Activated CD4-positive, alpha-beta T cell treated with anti-CD3 and anti-CD28 coated beads, Interleukin-2, amount 50 U/mL, for 24 hours (primary cell): ENCODE results near the gene ALG14.
"Not testable (repeated sequence)": the region's sequence is repeated elsewhere in the genome, so short reads cannot be mapped to it uniquely, and the experiment has no call there.

ENCODE experiments used
- DNase-seq, 2 donors: peaks; one replicate each; pipeline ENCODE4 v3.0.0-alpha.2; 2020; ENCODE audit warnings: low read depth in 1 of 2, low spot score in 1 of 2

Gene ALG14

GRCh38 chr1:95072532-95073419 lies at the start of gene ALG14:
Gene ALG14, minus strand, starts transcription at chr1:95072951. Its CDS starts 53 bp downstream, at chr1:95072898.
- DNase-seq, result peak; percentile 87 to 90

GRCh38 chr1:95122151-95122697 lies 49.5 kb upstream of the ALG14 start:
- DNase-seq, result no peak

GRCh38 chr1:95119273-95119672 lies 46.5 kb upstream of the ALG14 start:
- DNase-seq, result no peak

GRCh38 chr1:95118710-95119109 lies 46.0 kb upstream of the ALG14 start:
- DNase-seq, result no peak

- no peak for DNase-seq
These were observed 45.3 kb upstream of the ALG14 start for GRCh38 chr1:95118067-95118499.

- peak; percentile 3 to 17 for DNase-seq
These were observed 44.7 kb upstream of the ALG14 start, which contains the start of gene TLCD4 for GRCh38 chr1:95117207-95118066. Gene TLCD4, plus strand, starts transcription at chr1:95117355. Its CDS starts 26,547 bp downstream, at chr1:95143902.

GRCh38 chr1:95116580-95117206 lies 43.9 kb upstream of the ALG14 start:
- peak; percentile 3 to 35 for DNase-seq

- DNase-seq, result no peak
These were observed 43.0 kb upstream of the ALG14 start for GRCh38 chr1:95115708-95116137.

- DNase-seq, result no peak
These were observed 40.9 kb upstream of the ALG14 start for GRCh38 chr1:95113684-95114083.

GRCh38 chr1:95111014-95111413 lies 38.3 kb upstream of the ALG14 start:
- no peak for DNase-seq

- no peak for DNase-seq
These were observed 36.0 kb upstream of the ALG14 start for GRCh38 chr1:95108792-95109191.

GRCh38 chr1:95098196-95098595 lies 25.4 kb upstream of the ALG14 start:
- DNase-seq, result no peak

- DNase-seq, result no peak
These were observed 24.7 kb upstream of the ALG14 start for GRCh38 chr1:95097426-95097825.

GRCh38 chr1:95096218-95096841 lies 23.6 kb upstream of the ALG14 start:
- DNase-seq, result no peak

GRCh38 chr1:95095833-95096217 lies 23.1 kb upstream of the ALG14 start:
- DNase-seq, result no peak

GRCh38 chr1:95094923-95095322 lies 22.2 kb upstream of the ALG14 start:
- no peak for DNase-seq

GRCh38 chr1:95093296-95093695 lies 20.5 kb upstream of the ALG14 start:
- DNase-seq, result no peak

- DNase-seq, result not testable (repeated sequence)
These were observed 20.1 kb upstream of the ALG14 start for GRCh38 chr1:95092891-95093290.

GRCh38 chr1:95091290-95091689 lies 18.5 kb upstream of the ALG14 start:
- not testable (repeated sequence) for DNase-seq

- DNase-seq, result no peak
These were observed 17.0 kb upstream of the ALG14 start for GRCh38 chr1:95089650-95090287.
